Measurements from ENCODE around the gene KRAS.

The KRAS gene

GRCh38 chr12:25248137-25248536, 2.6 kb downstream of the KRAS start:
- H2BK12ac ChIP-seq (ENCODE audit: low read length), result no peak overlapping the region
- no peak overlapping the region for H3K27ac ChIP-seq (replicated peaks; ENCODE audit: low read length)
- H3K79me1 ChIP-seq (ENCODE audit: low read depth, low read length), result peaks cover 3% of the 10 kb centered on the region
- no peak overlapping the region for H3K18ac ChIP-seq (ENCODE audit: low read length)
- peaks cover 0 to 24% of the 10 kb centered on the region in 2 donors for H3K36me3 ChIP-seq (replicated peaks in 1 of 2; ENCODE audit: control insufficient read depth in 2 of 2, insufficient read depth in 2 of 2, low read length in 2 of 2)
- no peak overlapping the region for H4K8ac ChIP-seq (ENCODE audit: low read depth, low read length)
- H3K4me3 ChIP-seq (ENCODE audit: low read length in 2 of 2), result no peak overlapping the region
- no peak overlapping the region for H2AFZ ChIP-seq (ENCODE audit: low read length)
- H3K23ac ChIP-seq (ENCODE audit: low read depth, low read length, poor library complexity), result no peak overlapping the region
- no peak overlapping the region for H2BK5ac ChIP-seq (ENCODE audit: low read length)
- H3K14ac ChIP-seq (ENCODE audit: low read length), result no peak overlapping the region
- WGBS, 2 donors (ENCODE audit: extremely low coverage in 2 of 2, insufficient read length in 2 of 2, insufficient replicate concordance in 1 of 2), result no CpG with 5 or more reads among the region's 20 CpGs
- DNase-seq (ENCODE audit: low spot score), result no peak
- peaks cover 3 to 6% of the 10 kb centered on the region in 2 donors for H3K4me1 ChIP-seq (ENCODE audit: control insufficient read depth in 2 of 2, insufficient read depth in 1 of 2, low read depth in 1 of 2, low read length in 2 of 2)
- no peak overlapping the region for H4K91ac ChIP-seq (ENCODE audit: low read depth, low read length, poor library complexity)
- no peak overlapping the region for H3K4me2 ChIP-seq (ENCODE audit: insufficient read depth, low read length, poor library complexity, severe bottlenecking)
- H3K4ac ChIP-seq (ENCODE audit: low read length), result no peak overlapping the region
- H2BK120ac ChIP-seq (ENCODE audit: low read depth, low read length), result no peak overlapping the region
- peaks cover 0 to 18% (median 5%) of the 10 kb centered on the region in 3 experiments for H3K27me3 ChIP-seq (ENCODE audit: control insufficient read depth in 3 of 3, insufficient read depth in 3 of 3, low read depth in 1 of 3, low read length in 3 of 3)
- H3K9ac ChIP-seq (ENCODE audit: low read depth, low read length, poor library complexity), result no peak overlapping the region
- H2BK15ac ChIP-seq (ENCODE audit: low read length), result no peak overlapping the region
- no peak overlapping the region for H2AK5ac ChIP-seq (ENCODE audit: low read depth, low read length)
- H3K9me3 ChIP-seq (replicated peaks in 1 of 2; ENCODE audit: control insufficient read depth in 2 of 2, insufficient read depth in 1 of 2, low read depth in 1 of 2, low read length in 2 of 2), result peaks cover 0 to 5% of the 10 kb centered on the region in 2 donors

- no peak for DNase-seq (ENCODE audit: low spot score)
- H4K91ac ChIP-seq (ENCODE audit: low read depth, low read length, poor library complexity), result no peak overlapping the region
- H3K9ac ChIP-seq (ENCODE audit: low read depth, low read length, poor library complexity), result no peak overlapping the region
- peaks cover 0 to 27% of the 10 kb centered on the region in 2 donors for H3K36me3 ChIP-seq (replicated peaks in 1 of 2; ENCODE audit: control insufficient read depth in 2 of 2, insufficient read depth in 2 of 2, low read length in 2 of 2)
- H3K14ac ChIP-seq (ENCODE audit: low read length), result no peak overlapping the region
- H3K23ac ChIP-seq (ENCODE audit: low read depth, low read length, poor library complexity), result no peak overlapping the region
- no peak overlapping the region for H2BK15ac ChIP-seq (ENCODE audit: low read length)
- H3K4me2 ChIP-seq (ENCODE audit: insufficient read depth, low read length, poor library complexity, severe bottlenecking), result no peak overlapping the region
- H3K18ac ChIP-seq (ENCODE audit: low read length), result no peak overlapping the region
- peaks cover 3% of the 10 kb centered on the region for H3K79me1 ChIP-seq (ENCODE audit: low read depth, low read length)
- H4K8ac ChIP-seq (ENCODE audit: low read depth, low read length), result no peak overlapping the region
- no peak overlapping the region for H2BK120ac ChIP-seq (ENCODE audit: low read depth, low read length)
- no peak overlapping the region for H2AK5ac ChIP-seq (ENCODE audit: low read depth, low read length)
- no peak overlapping the region for H3K4ac ChIP-seq (ENCODE audit: low read length)
- H3K27ac ChIP-seq (replicated peaks; ENCODE audit: low read length), result no peak overlapping the region
- H3K27me3 ChIP-seq (ENCODE audit: control insufficient read depth in 3 of 3, insufficient read depth in 3 of 3, low read depth in 1 of 3, low read length in 3 of 3), result no peaks in the 10 kb centered on the region
- H3K4me3 ChIP-seq (ENCODE audit: low read length in 2 of 2), result no peak overlapping the region
- no peak overlapping the region for H2BK12ac ChIP-seq (ENCODE audit: low read length)
- no peak overlapping the region for H2BK5ac ChIP-seq (ENCODE audit: low read length)
- no peak overlapping the region for H2AFZ ChIP-seq (ENCODE audit: low read length)
- H3K9me3 ChIP-seq (replicated peaks in 1 of 2; ENCODE audit: control insufficient read depth in 2 of 2, insufficient read depth in 1 of 2, low read depth in 1 of 2, low read length in 2 of 2), result no peaks in the 10 kb centered on the region
- no CpG with 5 or more reads among the region's 6 CpGs for WGBS, 2 donors (ENCODE audit: extremely low coverage in 2 of 2, insufficient read length in 2 of 2, insufficient replicate concordance in 1 of 2)
- peaks cover 0 to 5% of the 10 kb centered on the region in 2 donors for H3K4me1 ChIP-seq (ENCODE audit: control insufficient read depth in 2 of 2, insufficient read depth in 1 of 2, low read depth in 1 of 2, low read length in 2 of 2)
These were observed 5.2 kb downstream of the KRAS start for GRCh38 chr12:25245491-25245890.

- Histone ChIP-seq H3K36me3 (replicated peaks in 1 of 2; ENCODE audit: control insufficient read depth in 2 of 2, insufficient read depth in 2 of 2, low read length in 2 of 2) (peaks cover 0 to 31% of the 10 kb centered on the region in 2 donors), H3K79me1 (ENCODE audit: low read depth, low read length) (no peaks in the 10 kb centered on the region), H2BK5ac (ENCODE audit: low read length) (no peak overlapping the region), H4K8ac (ENCODE audit: low read depth, low read length) (no peak overlapping the region), H3K4ac (ENCODE audit: low read length) (no peak overlapping the region), H3K23ac (ENCODE audit: low read depth, low read length, poor library complexity) (no peak overlapping the region), H2BK120ac (ENCODE audit: low read depth, low read length) (no peak overlapping the region), H3K9ac (ENCODE audit: low read depth, low read length, poor library complexity) (no peak overlapping the region), H3K18ac (ENCODE audit: low read length) (no peak overlapping the region), H2BK15ac (ENCODE audit: low read length) (no peak overlapping the region), H2AFZ (ENCODE audit: low read length) (no peak overlapping the region), H3K4me1 (ENCODE audit: control insufficient read depth in 2 of 2, insufficient read depth in 1 of 2, low read depth in 1 of 2, low read length in 2 of 2) (no peaks in the 10 kb centered on the region), H3K27me3 (ENCODE audit: control insufficient read depth in 3 of 3, insufficient read depth in 3 of 3, low read depth in 1 of 3, low read length in 3 of 3) (no peaks in the 10 kb centered on the region), H3K4me3 (ENCODE audit: low read length in 2 of 2) (no peak overlapping the region), H3K9me3 (replicated peaks in 1 of 2; ENCODE audit: control insufficient read depth in 2 of 2, insufficient read depth in 1 of 2, low read depth in 1 of 2, low read length in 2 of 2) (no peaks in the 10 kb centered on the region), H3K14ac (ENCODE audit: low read length) (no peak overlapping the region), H2AK5ac (ENCODE audit: low read depth, low read length) (no peak overlapping the region), H4K91ac (ENCODE audit: low read depth, low read length, poor library complexity) (no peak overlapping the region), H3K27ac (replicated peaks; ENCODE audit: low read length) (no peak overlapping the region), H2BK12ac (ENCODE audit: low read length) (no peak overlapping the region), H3K4me2 (ENCODE audit: insufficient read depth, low read length, poor library complexity, severe bottlenecking) (no peak overlapping the region)
- DNase-seq (ENCODE audit: low spot score), result no peak
These were observed 7.1 kb downstream of the KRAS start for GRCh38 chr12:25243680-25243990.

GRCh38 chr12:25242981-25243679, 7.6 kb downstream of the KRAS start:
- DNase-seq (ENCODE audit: low spot score), result no peak

More at GRCh38 chr12:25242981-25243679, 7.6 kb downstream of the KRAS start:
- H3K14ac ChIP-seq (ENCODE audit: low read length), result no peak overlapping the region
- no peak overlapping the region for H2AK5ac ChIP-seq (ENCODE audit: low read depth, low read length)
- no peak overlapping the region for H3K27ac ChIP-seq (replicated peaks; ENCODE audit: low read length)
- no peak overlapping the region for H3K18ac ChIP-seq (ENCODE audit: low read length)
- H2BK12ac ChIP-seq (ENCODE audit: low read length), result no peak overlapping the region
- no peak overlapping the region for H3K4me3 ChIP-seq (ENCODE audit: low read length in 2 of 2)
- H4K8ac ChIP-seq (ENCODE audit: low read depth, low read length), result no peak overlapping the region
- H3K27me3 ChIP-seq (ENCODE audit: control insufficient read depth in 3 of 3, insufficient read depth in 3 of 3, low read depth in 1 of 3, low read length in 3 of 3), result no peaks in the 10 kb centered on the region
- H3K9me3 ChIP-seq (replicated peaks in 1 of 2; ENCODE audit: control insufficient read depth in 2 of 2, insufficient read depth in 1 of 2, low read depth in 1 of 2, low read length in 2 of 2), result no peaks in the 10 kb centered on the region
- H3K79me1 ChIP-seq (ENCODE audit: low read depth, low read length), result no peaks in the 10 kb centered on the region
- no peak overlapping the region for H3K4ac ChIP-seq (ENCODE audit: low read length)
- H2BK15ac ChIP-seq (ENCODE audit: low read length), result no peak overlapping the region
- no peaks in the 10 kb centered on the region for H3K4me1 ChIP-seq (ENCODE audit: control insufficient read depth in 2 of 2, insufficient read depth in 1 of 2, low read depth in 1 of 2, low read length in 2 of 2)
- no peak overlapping the region for H3K4me2 ChIP-seq (ENCODE audit: insufficient read depth, low read length, poor library complexity, severe bottlenecking)
- H4K91ac ChIP-seq (ENCODE audit: low read depth, low read length, poor library complexity), result no peak overlapping the region
- peaks cover 0 to 32% of the 10 kb centered on the region in 2 donors for H3K36me3 ChIP-seq (replicated peaks in 1 of 2; ENCODE audit: control insufficient read depth in 2 of 2, insufficient read depth in 2 of 2, low read length in 2 of 2)
- no peak overlapping the region for H3K9ac ChIP-seq (ENCODE audit: low read depth, low read length, poor library complexity)
- no peak overlapping the region for H3K23ac ChIP-seq (ENCODE audit: low read depth, low read length, poor library complexity)
- H2AFZ ChIP-seq (ENCODE audit: low read length), result no peak overlapping the region
- no peak overlapping the region for H2BK5ac ChIP-seq (ENCODE audit: low read length)
- WGBS, 2 donors (ENCODE audit: extremely low coverage in 2 of 2, insufficient read length in 2 of 2, insufficient replicate concordance in 1 of 2), result no CpG with 5 or more reads among the region's 5 CpGs
- H2BK120ac ChIP-seq (ENCODE audit: low read depth, low read length), result no peak overlapping the region

Measured in neuronal stem cell (in vitro differentiated cells).